DOHH2 (cell line): Measurements from ENCODE around the gene KCNK3.

ENCODE experiments used
- CTCF ChIP-seq: fragments of 200-600 bp; sonication (generic); IDR thresholded peaks from one replicate; pipeline ENCODE4 v1.5.1; 2014; ENCODE audit warnings: antibody characterized with exemption, mild to moderate bottlenecking, low read depth, low read length; ENCODE audit not compliant: poor library complexity, severe bottlenecking
- EZH2phosphoT487 ChIP-seq: fragments of 200-600 bp; sonication (generic); IDR thresholded peaks from 2 replicates; pipeline ENCODE4 v1.6.1; 2017; ENCODE audit warnings: borderline replicate concordance, mild to moderate bottlenecking, antibody characterized with exemption, low read length, moderate library complexity, mixed read lengths

GRCh38 chr2:26672112-26672817, 20.3 kb upstream of the KCNK3 start:
- no peak for TF ChIP-seq CTCF
- no peak for TF ChIP-seq EZH2phosphoT487
